Superior temporal gyrus (tissue), 1 donor: Measurements from ENCODE around the gene GRIK3.
"Not testable (repeated sequence)": the region's sequence is repeated elsewhere in the genome, so short reads cannot be mapped to it uniquely, and the experiment has no call there.

Source experiments
- DNase-seq: peaks from one replicate; pipeline ENCODE4 v3.0.0-alpha.2; 2016; ENCODE audit errors: extremely low spot score

GRIK3 gene

GRCh38 chr1:36944883-36945282, 89.4 kb downstream of the GRIK3 start:
- DNase-seq, result no peak

- DNase-seq, result no peak
These were observed 92.2 kb downstream of the GRIK3 start for GRCh38 chr1:36942148-36942547.

GRCh38 chr1:36941316-36941978, 92.9 kb downstream of the GRIK3 start:
- no peak for DNase-seq

GRCh38 chr1:36938819-36939218, 95.5 kb downstream of the GRIK3 start:
- no peak for DNase-seq

GRCh38 chr1:36937371-36937770, 96.9 kb downstream of the GRIK3 start:
- DNase-seq, result no peak

GRCh38 chr1:36934061-36934460, 100.3 kb downstream of the GRIK3 start:
- no peak for DNase-seq

- no peak for DNase-seq
These were observed 106.5 kb downstream of the GRIK3 start for GRCh38 chr1:36927826-36928225.

- no peak for DNase-seq
These were observed 109.1 kb downstream of the GRIK3 start for GRCh38 chr1:36925251-36925650.

- peak; percentile 52 for DNase-seq
These were observed 110.0 kb downstream of the GRIK3 start for GRCh38 chr1:36924282-36924811.

GRCh38 chr1:36922593-36923426, 111.5 kb downstream of the GRIK3 start:
- DNase-seq, result no peak

GRCh38 chr1:36922071-36922470, 112.2 kb downstream of the GRIK3 start:
- no peak for DNase-seq

GRCh38 chr1:36920801-36921405, 113.4 kb downstream of the GRIK3 start:
- no peak for DNase-seq

- DNase-seq, result no peak
These were observed 113.9 kb downstream of the GRIK3 start for GRCh38 chr1:36920371-36920770.

GRCh38 chr1:36919491-36920145, 114.7 kb downstream of the GRIK3 start:
- DNase-seq, result no peak

- DNase-seq, result no peak
These were observed 115.7 kb downstream of the GRIK3 start for GRCh38 chr1:36918604-36919003.

- DNase-seq, result not testable (repeated sequence)
These were observed 117.8 kb downstream of the GRIK3 start for GRCh38 chr1:36916542-36916941.

- DNase-seq, result no peak
These were observed 120.7 kb downstream of the GRIK3 start for GRCh38 chr1:36913484-36914060.

- DNase-seq, result no peak
These were observed 121.3 kb downstream of the GRIK3 start for GRCh38 chr1:36913016-36913415.

- DNase-seq, result no peak
These were observed 121.9 kb downstream of the GRIK3 start for GRCh38 chr1:36912365-36912865.

GRCh38 chr1:36911561-36912364, 122.6 kb downstream of the GRIK3 start:
- DNase-seq, result no peak
